Measurements from ENCODE around the gene LUC7L3. TPM values are rescaled to one million over a fixed set of nuclear protein-coding genes. Genes with fewer than 3 reads are reported as not detected.

Gene LUC7L3
- total RNA-seq, 2 donors from 2014 or later: 129 to 155 TPM

DNA sequence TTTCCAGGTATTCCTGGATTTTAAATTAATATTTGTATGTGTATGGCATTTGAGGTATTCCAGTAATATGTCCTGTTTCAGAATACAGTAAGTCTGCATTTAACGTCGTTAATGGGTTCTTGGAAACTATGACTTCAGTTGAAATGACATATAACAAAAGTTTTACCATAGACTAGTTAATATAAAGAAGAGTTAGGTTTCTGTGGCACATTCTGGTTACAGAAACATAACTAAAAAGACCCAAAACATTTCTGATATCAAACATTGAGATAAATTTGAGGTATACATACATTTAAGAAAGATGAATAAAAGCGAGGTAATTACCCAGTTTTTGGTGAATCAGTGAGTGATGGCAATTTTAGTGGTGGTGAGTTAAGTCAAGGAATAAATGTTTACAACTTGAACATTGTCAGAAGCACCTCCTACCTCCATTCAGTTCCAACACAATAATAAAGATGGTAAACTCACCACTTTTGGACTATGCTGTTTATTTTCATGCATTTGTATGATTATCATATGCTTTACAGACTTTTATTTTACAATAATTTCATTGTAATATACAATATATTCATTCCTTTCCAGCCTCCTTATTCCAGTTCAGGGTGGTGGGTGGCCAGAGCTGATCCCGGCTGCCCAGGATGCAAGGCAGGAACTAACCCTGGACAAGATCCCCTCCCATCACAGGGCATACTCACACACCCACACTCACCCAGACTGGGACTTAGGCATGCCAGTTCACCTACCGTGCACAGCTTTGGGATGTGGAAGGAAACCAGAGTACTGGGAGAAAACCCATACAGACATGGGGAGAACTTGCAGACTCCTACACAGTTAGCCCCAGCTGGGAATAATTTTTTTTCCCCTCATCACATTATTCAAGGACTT, 9.7 kb downstream of the LUC7L3 start:
- ATAC-seq: no peak
- no peaks in the 10 kb centered on the region for H3K9me3 ChIP-seq (ENCODE audit: control insufficient read depth, low read length, poor library complexity, severe bottlenecking)
- no peak for DNase-seq
- Mint-ChIP-seq H3K36me3 (ENCODE audit: low read depth) (peaks cover 2% of the 10 kb centered on the region), H3K4me3 (no peak overlapping the region), H3K27ac (peak overlapping the region; percentile 45), H3K4me1 (peaks cover 32% of the 10 kb centered on the region), H3K27me3 (no peaks in the 10 kb centered on the region)

DNA sequence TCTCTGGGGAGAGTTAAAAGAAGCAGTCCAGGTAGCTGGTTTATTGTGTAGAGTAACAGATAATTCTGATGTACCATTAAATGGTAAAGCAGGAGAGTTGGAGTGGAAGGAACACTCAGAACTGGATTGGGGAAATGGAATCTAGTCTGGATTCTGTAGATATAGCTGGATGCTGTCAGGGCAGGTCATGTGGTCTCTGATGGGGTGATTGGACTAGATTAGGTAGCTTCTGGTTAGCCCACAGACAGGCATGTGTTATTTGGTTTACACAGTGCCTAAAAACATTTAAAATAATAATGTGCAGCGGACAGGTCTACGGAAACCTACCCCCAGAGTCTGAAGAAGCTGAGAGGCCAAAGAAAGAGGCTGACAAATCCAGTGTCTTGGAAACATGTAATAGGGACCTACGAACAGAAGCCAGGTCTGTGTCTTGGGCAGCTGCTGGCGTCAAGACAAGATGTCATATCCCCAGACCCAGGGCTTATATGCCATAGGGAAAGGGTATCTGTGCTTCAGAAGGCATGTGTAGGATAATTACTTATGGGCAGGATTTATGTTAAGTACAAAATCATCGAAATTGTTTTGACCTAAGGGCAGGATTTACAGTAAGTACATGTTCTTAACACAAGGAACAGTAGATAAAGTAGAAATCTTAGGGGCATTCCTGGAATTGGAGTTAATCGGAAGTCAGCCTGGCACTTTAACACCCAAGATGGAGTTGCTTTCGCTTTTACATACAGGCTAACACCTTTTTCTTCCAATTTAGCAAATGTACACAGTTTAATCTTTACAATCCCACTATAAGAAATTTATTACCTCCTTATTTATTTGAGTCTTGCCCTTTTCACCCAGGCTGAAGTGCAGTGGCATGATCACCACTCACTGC, 12.4 kb downstream of the LUC7L3 start:
- peak overlapping the region; percentile 33 for H3K4me3 Mint-ChIP-seq

DNA sequence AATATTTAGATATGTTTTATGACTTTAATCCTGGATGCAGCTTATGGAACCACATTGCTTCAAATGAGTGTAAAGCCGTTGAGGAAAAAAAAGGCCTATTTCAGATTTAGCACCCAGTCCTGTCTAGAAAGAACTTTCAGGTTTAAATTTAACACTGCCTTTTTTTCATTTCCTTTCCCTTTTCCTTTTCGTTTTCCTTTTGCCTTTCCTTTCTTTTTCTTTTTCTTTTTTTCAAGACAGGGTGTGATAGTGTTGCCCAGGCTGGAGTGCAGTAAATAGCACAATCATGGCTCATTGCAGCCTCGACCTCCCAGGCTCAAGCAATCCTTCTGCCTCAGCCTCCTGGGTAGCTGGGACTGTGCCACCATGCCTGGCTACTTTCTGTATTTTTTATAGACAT, 15.9 kb downstream of the LUC7L3 start:
- no peak for DNase-seq
- Mint-ChIP-seq H3K4me3 (peak overlapping the region; percentile 66), H3K36me3 (ENCODE audit: low read depth) (peaks cover 4% of the 10 kb centered on the region), H3K27me3 (no peaks in the 10 kb centered on the region), H3K27ac (no peak overlapping the region), H3K4me1 (peaks cover 32% of the 10 kb centered on the region)
- H3K9me3 ChIP-seq (ENCODE audit: control insufficient read depth, low read length, poor library complexity, severe bottlenecking): no peaks in the 10 kb centered on the region
- no peak for ATAC-seq

More for the DNA sequence above, 12.4 kb downstream of the LUC7L3 start:
- H3K4me1 Mint-ChIP-seq: peaks cover 34% of the 10 kb centered on the region
- H3K9me3 ChIP-seq (ENCODE audit: control insufficient read depth, low read length, poor library complexity, severe bottlenecking): no peaks in the 10 kb centered on the region
- no peaks in the 10 kb centered on the region for H3K27me3 Mint-ChIP-seq
- peak; percentile 28 for ATAC-seq
- no peak for DNase-seq
- peaks cover 4% of the 10 kb centered on the region for H3K36me3 Mint-ChIP-seq (ENCODE audit: low read depth)
- peak overlapping the region; percentile 70 for H3K27ac Mint-ChIP-seq

GRCh38 chr17:50737118-50737698, 17.8 kb downstream of the LUC7L3 start:
- no peaks in the 10 kb centered on the region for H3K27me3 Mint-ChIP-seq
- peak overlapping the region; percentile 80 for H3K27ac Mint-ChIP-seq
- ATAC-seq: no peak
- H3K36me3 Mint-ChIP-seq (ENCODE audit: low read depth): peaks cover 6% of the 10 kb centered on the region
- H3K9me3 ChIP-seq (ENCODE audit: control insufficient read depth, low read length, poor library complexity, severe bottlenecking): no peaks in the 10 kb centered on the region
- no peak overlapping the region for H3K4me3 Mint-ChIP-seq
- peaks cover 22% of the 10 kb centered on the region for H3K4me1 Mint-ChIP-seq
- DNase-seq: no peak

DNA sequence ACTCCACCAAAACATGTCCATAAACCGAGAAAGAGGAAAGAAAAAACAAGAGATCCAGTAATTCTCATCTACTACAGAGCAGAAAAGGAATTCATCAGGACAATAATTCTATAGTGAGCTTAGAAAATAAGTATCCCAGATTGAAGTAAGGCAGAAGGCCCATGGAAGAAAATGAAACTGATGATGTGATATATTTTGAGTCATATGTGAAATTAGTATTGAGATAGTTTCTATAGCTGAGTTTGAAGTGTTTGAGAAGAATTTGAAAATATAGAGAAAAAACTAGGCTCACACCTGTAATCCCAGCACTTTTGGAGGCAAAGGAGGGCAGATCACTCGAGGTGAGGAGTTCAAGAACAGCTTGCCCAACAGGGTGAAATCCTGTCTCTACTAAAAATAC, 19.7 kb downstream of the LUC7L3 start:
- H3K36me3 Mint-ChIP-seq (ENCODE audit: low read depth): peaks cover 9% of the 10 kb centered on the region
- no peaks in the 10 kb centered on the region for H3K9me3 ChIP-seq (ENCODE audit: control insufficient read depth, low read length, poor library complexity, severe bottlenecking)
- DNase-seq (no peak), ATAC-seq (no peak)
- H3K27ac Mint-ChIP-seq: peak overlapping the region; percentile 72
- H3K4me3 Mint-ChIP-seq: no peak overlapping the region
- no peaks in the 10 kb centered on the region for H3K27me3 Mint-ChIP-seq
- H3K4me1 Mint-ChIP-seq: peaks cover 22% of the 10 kb centered on the region

- ATAC-seq (no peak), DNase-seq (no peak)
- H3K4me1 Mint-ChIP-seq: peaks cover 4% of the 10 kb centered on the region
- H3K36me3 Mint-ChIP-seq (ENCODE audit: low read depth): peaks cover 14% of the 10 kb centered on the region
- no peak overlapping the region for H3K27ac Mint-ChIP-seq
- H3K4me3 Mint-ChIP-seq: no peak overlapping the region
- H3K9me3 ChIP-seq (ENCODE audit: control insufficient read depth, low read length, poor library complexity, severe bottlenecking): no peaks in the 10 kb centered on the region
- no peaks in the 10 kb centered on the region for H3K27me3 Mint-ChIP-seq
Measured at GRCh38 chr17:50745631-50746030, 26.2 kb downstream of the LUC7L3 start.

DNA sequence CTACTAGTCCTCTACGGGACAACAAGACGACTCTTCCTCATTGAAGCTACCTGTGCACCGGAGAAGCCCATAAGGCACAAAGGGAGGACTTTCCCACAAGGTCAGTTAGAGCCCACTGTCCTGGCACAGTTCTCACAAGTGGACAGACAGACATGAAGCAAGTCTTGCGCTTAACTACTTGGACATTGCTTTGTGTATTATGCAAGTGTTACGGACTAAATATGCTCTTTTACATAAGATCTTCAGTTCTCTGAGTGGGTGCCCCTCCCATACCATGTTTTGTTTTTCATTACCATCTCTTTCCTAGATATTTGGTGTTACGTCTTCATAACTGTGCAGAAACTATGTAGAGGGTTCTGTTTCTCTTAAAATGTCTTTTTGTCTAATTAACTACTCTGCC, 29.8 kb downstream of the LUC7L3 start:
- no peaks in the 10 kb centered on the region for H3K9me3 ChIP-seq (ENCODE audit: control insufficient read depth, low read length, poor library complexity, severe bottlenecking)
- Mint-ChIP-seq H3K27me3 (no peaks in the 10 kb centered on the region), H3K4me1 (peaks cover 4% of the 10 kb centered on the region), H3K27ac (no peak overlapping the region), H3K36me3 (ENCODE audit: low read depth) (peaks cover 9% of the 10 kb centered on the region), H3K4me3 (no peak overlapping the region)
- ATAC-seq (no peak), DNase-seq (no peak)

DNA sequence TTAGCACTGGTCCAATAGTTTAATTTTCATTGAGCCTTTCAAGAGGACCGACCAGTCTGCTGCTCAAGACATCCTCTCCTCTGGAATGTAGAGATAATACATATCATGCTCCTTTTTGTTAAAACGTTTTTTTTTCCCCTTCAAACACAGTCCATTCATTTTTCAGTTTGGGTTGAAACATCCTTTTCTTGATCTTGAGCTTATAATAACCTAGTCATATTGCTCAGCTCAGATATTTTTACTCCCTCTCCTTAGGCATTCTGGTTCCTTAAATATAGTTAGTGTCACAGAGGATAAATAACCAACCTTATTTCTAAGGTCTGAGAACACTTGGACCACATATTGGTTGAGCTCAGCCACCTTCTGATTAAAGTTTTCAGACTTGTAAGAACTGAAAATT, 35.1 kb downstream of the LUC7L3 start:
- ATAC-seq (no peak), DNase-seq (no peak)
- Mint-ChIP-seq H3K36me3 (ENCODE audit: low read depth) (peaks cover 6% of the 10 kb centered on the region), H3K27me3 (no peaks in the 10 kb centered on the region), H3K4me1 (peaks cover 9% of the 10 kb centered on the region), H3K4me3 (peak overlapping the region; percentile 71), H3K27ac (peak overlapping the region; percentile 51)
- no peaks in the 10 kb centered on the region for H3K9me3 ChIP-seq (ENCODE audit: control insufficient read depth, low read length, poor library complexity, severe bottlenecking)

GRCh38 chr17:50758524-50758923, 39.1 kb downstream of the LUC7L3 start:
- no peaks in the 10 kb centered on the region for H3K9me3 ChIP-seq (ENCODE audit: control insufficient read depth, low read length, poor library complexity, severe bottlenecking)
- peak; percentile 14 for ATAC-seq
- peak overlapping the region; percentile 1 for H3K27ac Mint-ChIP-seq
- no peak overlapping the region for H3K4me3 Mint-ChIP-seq
- H3K4me1 Mint-ChIP-seq: peaks cover 7% of the 10 kb centered on the region
- DNase-seq: no peak
- H3K36me3 Mint-ChIP-seq (ENCODE audit: low read depth): peaks cover 3% of the 10 kb centered on the region
- H3K27me3 Mint-ChIP-seq: no peaks in the 10 kb centered on the region

DNA sequence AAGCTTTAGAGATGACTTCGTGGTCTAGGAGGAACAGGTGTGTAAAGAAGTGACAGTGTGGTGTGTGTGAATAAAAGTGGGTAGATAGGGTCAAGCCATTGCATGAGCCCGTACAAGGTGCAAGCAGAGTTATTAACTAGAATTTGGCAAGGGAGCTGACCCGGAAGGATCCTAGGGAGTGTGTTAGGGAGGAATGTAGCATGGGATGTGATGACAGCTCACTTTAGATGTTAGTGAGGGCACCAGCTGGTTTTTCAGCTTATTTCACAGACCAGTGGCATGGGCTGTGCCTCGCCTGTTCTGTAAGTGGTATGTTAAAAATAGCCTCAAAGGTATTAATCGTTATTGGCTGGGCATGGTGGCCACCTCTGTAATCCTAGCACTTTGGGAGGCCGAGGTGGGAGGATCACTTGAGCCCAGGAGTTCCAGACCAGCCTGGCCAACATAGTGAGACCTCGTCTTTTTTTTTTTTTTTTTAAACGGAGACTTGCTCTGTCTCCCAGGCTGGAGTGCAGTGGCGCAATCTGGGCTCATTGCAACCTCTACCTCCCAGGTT, 39.7 kb downstream of the LUC7L3 start:
- H3K36me3 Mint-ChIP-seq (ENCODE audit: low read depth): peaks cover 3% of the 10 kb centered on the region
- no peak overlapping the region for H3K4me3 Mint-ChIP-seq
- peaks cover 8% of the 10 kb centered on the region for H3K4me1 Mint-ChIP-seq
- H3K27ac Mint-ChIP-seq: peak overlapping the region; percentile 1
- H3K9me3 ChIP-seq (ENCODE audit: control insufficient read depth, low read length, poor library complexity, severe bottlenecking): no peaks in the 10 kb centered on the region
- no peak for ATAC-seq
- DNase-seq: no peak
- H3K27me3 Mint-ChIP-seq: no peaks in the 10 kb centered on the region

DNA sequence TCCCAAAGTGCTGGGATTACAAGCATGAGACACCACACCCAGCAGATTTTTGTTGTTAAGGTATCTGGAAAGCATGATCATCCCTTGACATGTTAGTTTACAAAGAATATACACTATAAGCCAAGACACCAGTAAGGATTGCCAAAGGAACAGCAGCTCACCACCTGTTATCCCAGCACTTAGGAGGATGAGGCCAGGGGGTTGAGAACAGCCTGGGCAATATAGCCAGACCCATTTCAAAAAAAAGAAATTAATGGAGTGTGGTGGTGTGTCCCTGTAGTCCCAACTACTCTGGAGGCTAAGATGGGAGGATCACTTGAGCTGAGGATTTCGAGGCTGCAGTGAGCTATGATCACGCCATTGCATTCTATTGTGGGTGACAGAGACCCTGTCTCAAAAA, 42.8 kb downstream of the LUC7L3 start:
- Mint-ChIP-seq H3K27ac (no peak overlapping the region), H3K4me1 (peaks cover 7% of the 10 kb centered on the region), H3K27me3 (peaks cover 5% of the 10 kb centered on the region), H3K4me3 (no peak overlapping the region), H3K36me3 (ENCODE audit: low read depth) (no peaks in the 10 kb centered on the region)
- DNase-seq (no peak), ATAC-seq (no peak)
- H3K9me3 ChIP-seq (ENCODE audit: control insufficient read depth, low read length, poor library complexity, severe bottlenecking): no peaks in the 10 kb centered on the region

GRCh38 chr17:50763716-50764475, 44.5 kb downstream of the LUC7L3 start:
- H3K27me3 Mint-ChIP-seq: peaks cover 5% of the 10 kb centered on the region
- H3K4me3 Mint-ChIP-seq: no peak overlapping the region
- no peaks in the 10 kb centered on the region for H3K36me3 Mint-ChIP-seq (ENCODE audit: low read depth)
- H3K27ac Mint-ChIP-seq: no peak overlapping the region
- DNase-seq (no peak), ATAC-seq (no peak)
- peaks cover 9% of the 10 kb centered on the region for H3K4me1 Mint-ChIP-seq
- H3K9me3 ChIP-seq (ENCODE audit: control insufficient read depth, low read length, poor library complexity, severe bottlenecking): no peaks in the 10 kb centered on the region

Measured in T-helper 17 cell (primary cell).